Testis (tissue), 3 donors: Measurements from ENCODE around the gene TRIOBP. TPM values are rescaled to one million over a fixed set of nuclear protein-coding genes. Genes with fewer than 3 reads are reported as not detected.

Experiments
- DNase-seq: peaks from one replicate; pipeline ENCODE4 v3.0.0-alpha.2; 2019
- H3K27ac ChIP-seq, 2 donors: fragments of 200-600 bp; sonication (generic); one replicate each; pipeline ENCODE4 v1.5.1; 2019
- H3K27me3 ChIP-seq: fragments of 200-600 bp; sonication (generic); one replicate; pipeline ENCODE4 v1.5.1; 2019
- H3K36me3 ChIP-seq: fragments of 200-600 bp; sonication (generic); one replicate; pipeline ENCODE4 v1.5.1; 2017; ENCODE audit warnings: low read depth; ENCODE audit errors: missing control alignments
- H3K4me1 ChIP-seq: fragments of 200-600 bp; sonication (generic); one replicate; pipeline ENCODE4 v1.5.1; 2019
- H3K4me3 ChIP-seq, 2 donors: fragments of 200-600 bp; sonication (generic); one replicate each; pipeline ENCODE4 v1.5.1; 2017 to 2019
- H3K9me3 ChIP-seq: fragments of 200-600 bp; sonication (generic); one replicate; pipeline ENCODE4 v1.5.1; 2017
- CTCF ChIP-seq, 3 experiments: fragments of 450-650 bp in 2 of 3; fragments of 200-600 bp in 1 of 3; sonication (generic) in 1 of 3; IDR thresholded peaks; one replicate each; pipeline ENCODE4 v1.5.1; 2016 to 2019; ENCODE audit warnings: antibody characterized with exemption in 3 of 3, mild to moderate bottlenecking in 2 of 3, moderate library complexity in 1 of 3
- POLR2A ChIP-seq: fragments of 450-650 bp; IDR thresholded peaks from one replicate; pipeline ENCODE4 v1.6.1; 2017; ENCODE audit warnings: antibody characterized with exemption, mild to moderate bottlenecking, moderate library complexity
- WGBS, 2 donors: methylation state at CpG; one replicate each; pipeline ENCODE4 v1.1.5; 2018; 5-methylcytosine and 5-hydroxymethylcytosine counted together
- intact Hi-C: fragments of 100-400 bp; cut with DNase I; formaldehyde crosslinking; loops from one replicate; pipeline ENCODE4 v1.15.1; 2023; ENCODE audit warnings: low total_unique reads
- polyA plus RNA-seq: library from polyadenylated mRNA; stranded (reverse); fragments of 350-450 nt; fragmentation: Illumina TruSeq; extraction: RNeasy Lipid Tissue Mini Kit (QIAGEN cat#74804); gene quantifications from one replicate; pipeline ENCODE4 v1.2.3, GENCODE V29; 2014; ENCODE audit warnings: low read depth, low replicate concordance; ENCODE audit not compliant: insufficient read depth
- total RNA-seq, 2 donors: library from RNA; depleted of rRNA; stranded (reverse); fragments of >200 nt; gene quantifications; one replicate each; pipeline ENCODE4 v1.2.3, GENCODE V29; 2016

The TRIOBP gene
- total and polyA plus RNA-seq, 3 donors from 2014 or later: 52.9 to 80.2 (median 74.0) TPM

GRCh38 chr22:37809672-37810333 lies 113.0 kb downstream of the TRIOBP start:
- DNase-seq: no peak
- Histone ChIP-seq H3K36me3 (no peaks in the 10 kb centered on the region), H3K4me1 (peaks cover 24% of the 10 kb centered on the region), H3K27ac (no peak overlapping the region), H3K27me3 (no peaks in the 10 kb centered on the region), H3K4me3 (no peak overlapping the region), H3K9me3 (no peaks in the 10 kb centered on the region)
- intact Hi-C loops: no loop called here
- no peak for TF ChIP-seq CTCF (IDR thresholded peaks at IDR 0.05)
- TF ChIP-seq POLR2A: no peak
- 86 to 88% methylated on average over 5 of the region's 5 CpGs for WGBS, 2 donors

- WGBS, 2 donors: 86 to 97% methylated on average over 2 of the region's 2 CpGs
- Histone ChIP-seq H3K4me3 (no peak overlapping the region), H3K4me1 (peaks cover 12% of the 10 kb centered on the region)
Observed at GRCh38 chr22:37811867-37812266, 115.0 kb downstream of the TRIOBP start.

GRCh38 chr22:37812869-37813678 lies 116.2 kb downstream of the TRIOBP start:
- H3K4me3 ChIP-seq: no peak overlapping the region
- TF ChIP-seq POLR2A (no peak), CTCF (IDR thresholded peaks at IDR 0.05) (no peak)
- 91 to 92% methylated on average over 25 to 27 of the region's 27 CpGs for WGBS, 2 donors
- peaks cover 17% of the 10 kb centered on the region for H3K4me1 ChIP-seq
- intact Hi-C loops: no loop called here
- no peaks in the 10 kb centered on the region for H3K27me3 ChIP-seq
- no peaks in the 10 kb centered on the region for H3K36me3 ChIP-seq
- no peak overlapping the region for H3K27ac ChIP-seq
- no peak for DNase-seq
- no peaks in the 10 kb centered on the region for H3K9me3 ChIP-seq

More at GRCh38 chr22:37811867-37812266, 115.0 kb downstream of the TRIOBP start:
- no peak for TF ChIP-seq POLR2A
- TF ChIP-seq CTCF (IDR thresholded peaks at IDR 0.05): no peak
- Histone ChIP-seq H3K36me3 (no peaks in the 10 kb centered on the region), H3K27me3 (no peaks in the 10 kb centered on the region), H3K9me3 (no peaks in the 10 kb centered on the region), H3K27ac (no peak overlapping the region)
- no peak for DNase-seq
- intact Hi-C loops: no loop called here

- no peak for DNase-seq
- WGBS, 2 donors: 86 to 94% methylated on average over 11 to 12 of the region's 12 CpGs
Observed at GRCh38 chr22:37815593-37815992, 118.7 kb downstream of the TRIOBP start.

More at GRCh38 chr22:37815593-37815992, 118.7 kb downstream of the TRIOBP start:
- Histone ChIP-seq H3K36me3 (no peaks in the 10 kb centered on the region), H3K4me1 (peaks cover 18% of the 10 kb centered on the region), H3K27ac (no peak overlapping the region), H3K9me3 (no peaks in the 10 kb centered on the region), H3K27me3 (no peaks in the 10 kb centered on the region), H3K4me3 (no peak overlapping the region)
- intact Hi-C loops: no loop called here
- TF ChIP-seq CTCF (IDR thresholded peaks at IDR 0.05): no peak
- TF ChIP-seq POLR2A: no peak
